Thoracic aorta (tissue), 2 donors: ENCODE data around the gene DEPDC5. TPM values are rescaled to one million over a fixed set of nuclear protein-coding genes. Genes with fewer than 3 reads are reported as not detected.

Source experiments
- ATAC-seq: fragments of 150-250 bp; one replicate; pipeline ENCODE4 v1.8.0; 2017; ENCODE audit warnings: low read depth; ENCODE audit not compliant: insufficient number of reproducible peaks, low FRiP score
- DNase-seq: peaks from one replicate; pipeline ENCODE4 v3.0.0-alpha.2; 2020; ENCODE audit warnings: low spot score
- H3K27ac ChIP-seq, 2 donors: fragments of 200-600 bp; sonication (generic); 1 replicate in 1 of 2; 2 replicates in 1 of 2; pipeline ENCODE4 v1.5.1; 2016; ENCODE audit warnings: mild to moderate bottlenecking in 2 of 2, moderate library complexity in 2 of 2
- H3K27me3 ChIP-seq: fragments of 200-600 bp; sonication (generic); replicated peaks from 2 replicates; pipeline ENCODE4 v1.6.0; 2016; ENCODE audit warnings: mild to moderate bottlenecking; ENCODE audit not compliant: insufficient read depth
- H3K36me3 ChIP-seq: fragments of 200-600 bp; sonication (generic); one replicate; pipeline ENCODE4 v1.5.1; 2016
- H3K4me1 ChIP-seq, 2 donors: fragments of 200-600 bp; sonication (generic); 1 replicate in 1 of 2; 2 replicates in 1 of 2; pipeline versions ENCODE4 v1.5.1 to v1.6.0; 2016; ENCODE audit warnings: low read depth in 2 of 2, mild to moderate bottlenecking in 1 of 2; ENCODE audit not compliant: control insufficient read depth in 1 of 2
- H3K4me3 ChIP-seq: fragments of 200-600 bp; sonication (generic); 2 replicates; pipeline ENCODE4 v1.5.1; 2016; ENCODE audit warnings: mild to moderate bottlenecking
- H3K9me3 ChIP-seq: fragments of 200-600 bp; sonication (generic); 2 replicates; pipeline ENCODE4 v1.5.1; 2016
- total RNA-seq, 2 donors: library from RNA; depleted of rRNA; stranded (reverse); fragments of >200 nt; gene quantifications; one replicate each; pipeline versions ENCODE4 v1.1.0 to v1.2.3, GENCODE V29; 2016
- TF ChIP-seq, protein P1 (sequence below): fragments of 200-600 bp; sonication (generic); IDR thresholded peaks from one replicate; pipeline ENCODE4 v1.5.1; 2019; ENCODE audit warnings: antibody characterized with exemption

Gene DEPDC5
- total RNA-seq, 2 donors from 2014 or later = 31.3 to 52.7 TPM

DNA sequence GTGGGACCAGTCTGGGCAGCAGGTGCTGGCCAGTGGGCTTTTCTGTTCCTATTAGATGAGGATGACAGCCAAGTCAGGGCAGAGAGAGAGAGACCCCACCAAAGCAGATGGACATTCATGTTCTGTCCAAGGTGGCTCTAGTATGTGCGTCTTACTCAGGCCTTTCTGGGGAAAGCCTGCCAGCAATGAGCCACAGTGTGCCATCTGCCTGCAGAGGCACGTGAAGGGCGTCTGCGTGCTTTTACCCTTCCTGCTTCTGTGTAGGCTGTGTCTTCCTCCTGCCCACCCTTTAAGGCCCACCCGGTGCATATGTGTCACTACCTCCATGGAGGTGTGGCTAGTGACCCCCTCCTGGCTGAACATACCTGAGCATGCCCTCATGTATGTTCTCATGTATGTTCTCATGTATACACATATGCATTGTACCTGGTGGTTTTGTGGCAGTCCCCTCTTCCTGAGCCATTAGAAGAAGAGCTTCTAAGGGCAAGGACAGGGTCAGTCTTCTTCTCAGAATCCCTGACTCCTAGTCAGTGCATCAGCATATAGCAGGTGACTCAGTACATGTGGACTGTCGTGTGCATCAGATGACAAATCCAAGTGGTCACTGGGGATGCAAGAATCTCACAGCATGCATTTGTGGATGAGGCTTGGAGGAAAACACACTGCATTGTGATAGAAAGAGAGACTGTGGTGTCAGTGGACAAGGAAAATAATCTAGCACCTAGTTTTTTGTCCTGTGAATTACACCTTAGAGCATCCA, 100.1 kb downstream of the DEPDC5 start:
- DNase-seq = no peak
- no peaks in the 10 kb centered on the region for H3K9me3 ChIP-seq
- TF ChIP-seq, protein P1, sequence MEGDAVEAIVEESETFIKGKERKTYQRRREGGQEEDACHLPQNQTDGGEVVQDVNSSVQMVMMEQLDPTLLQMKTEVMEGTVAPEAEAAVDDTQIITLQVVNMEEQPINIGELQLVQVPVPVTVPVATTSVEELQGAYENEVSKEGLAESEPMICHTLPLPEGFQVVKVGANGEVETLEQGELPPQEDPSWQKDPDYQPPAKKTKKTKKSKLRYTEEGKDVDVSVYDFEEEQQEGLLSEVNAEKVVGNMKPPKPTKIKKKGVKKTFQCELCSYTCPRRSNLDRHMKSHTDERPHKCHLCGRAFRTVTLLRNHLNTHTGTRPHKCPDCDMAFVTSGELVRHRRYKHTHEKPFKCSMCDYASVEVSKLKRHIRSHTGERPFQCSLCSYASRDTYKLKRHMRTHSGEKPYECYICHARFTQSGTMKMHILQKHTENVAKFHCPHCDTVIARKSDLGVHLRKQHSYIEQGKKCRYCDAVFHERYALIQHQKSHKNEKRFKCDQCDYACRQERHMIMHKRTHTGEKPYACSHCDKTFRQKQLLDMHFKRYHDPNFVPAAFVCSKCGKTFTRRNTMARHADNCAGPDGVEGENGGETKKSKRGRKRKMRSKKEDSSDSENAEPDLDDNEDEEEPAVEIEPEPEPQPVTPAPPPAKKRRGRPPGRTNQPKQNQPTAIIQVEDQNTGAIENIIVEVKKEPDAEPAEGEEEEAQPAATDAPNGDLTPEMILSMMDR = no peak
- H3K4me3 ChIP-seq = no peak overlapping the region
- H3K27me3 ChIP-seq = no peaks in the 10 kb centered on the region
- H3K4me1 ChIP-seq = no peaks in the 10 kb centered on the region
- H3K27ac ChIP-seq = no peak overlapping the region
- no peak for ATAC-seq
- H3K36me3 ChIP-seq = peaks cover 15% of the 10 kb centered on the region

DNA sequence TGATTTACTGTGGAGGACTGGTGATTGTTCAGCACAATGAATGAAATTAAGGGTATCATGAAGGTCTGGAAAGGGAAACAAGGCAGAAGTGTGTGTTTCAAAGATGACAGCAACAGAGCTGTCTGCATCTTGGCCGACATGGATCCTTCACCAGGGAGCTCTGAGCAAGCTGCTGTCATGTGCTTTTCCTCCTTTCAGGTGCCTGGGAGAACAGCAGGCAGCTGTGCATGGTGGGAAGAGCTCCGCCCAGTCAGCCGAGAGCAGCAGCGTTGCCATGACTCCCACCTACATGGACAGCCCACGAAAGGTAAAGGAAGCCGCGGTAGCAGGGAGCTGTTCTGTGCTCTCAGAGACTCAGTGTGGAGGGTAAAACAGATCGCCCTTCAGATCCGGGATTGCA, 103.4 kb downstream of the DEPDC5 start:
- H3K4me1 ChIP-seq = no peaks in the 10 kb centered on the region
- no peaks in the 10 kb centered on the region for H3K9me3 ChIP-seq
- H3K27ac ChIP-seq = no peak overlapping the region
- DNase-seq (no peak), ATAC-seq (no peak)
- no peaks in the 10 kb centered on the region for H3K27me3 ChIP-seq
- TF ChIP-seq, protein P1 = no peak
- no peak overlapping the region for H3K4me3 ChIP-seq
- peaks cover 16% of the 10 kb centered on the region for H3K36me3 ChIP-seq

DNA sequence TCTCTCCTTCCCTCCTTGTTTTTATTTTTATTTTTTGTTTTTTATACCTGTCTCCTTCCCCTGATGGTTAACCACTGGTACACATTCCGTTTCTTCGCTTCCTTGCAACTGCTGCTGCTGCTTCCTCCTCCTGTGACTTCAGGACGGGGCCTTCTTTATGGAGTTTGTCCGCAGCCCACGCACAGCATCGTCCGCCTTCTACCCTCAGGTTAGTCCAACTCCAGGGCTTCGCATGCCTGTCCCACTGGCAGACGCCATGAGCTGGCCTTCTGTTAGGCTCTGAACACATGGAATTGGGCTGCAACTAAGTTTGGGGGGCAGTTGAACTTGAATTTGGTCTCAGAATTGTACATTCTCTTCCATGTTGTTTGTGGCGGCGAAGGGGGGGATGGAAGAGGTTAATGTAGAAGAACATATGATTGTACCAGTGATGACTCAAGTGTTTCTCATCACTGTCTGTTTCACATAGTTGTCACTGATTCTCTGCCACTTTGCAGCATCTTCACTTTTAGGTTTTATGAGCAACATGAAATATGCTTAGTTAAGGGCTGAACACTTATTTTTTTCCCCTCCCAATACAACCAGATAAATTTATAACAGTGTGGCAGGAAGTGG, 107.5 kb downstream of the DEPDC5 start:
- Histone ChIP-seq H3K4me3 (no peak overlapping the region), H3K36me3 (peaks cover 8% of the 10 kb centered on the region), H3K9me3 (no peaks in the 10 kb centered on the region), H3K27me3 (no peaks in the 10 kb centered on the region), H3K27ac (no peak overlapping the region), H3K4me1 (no peaks in the 10 kb centered on the region)
- TF ChIP-seq, protein P1 = no peak
- DNase-seq (no peak), ATAC-seq (no peak)

DNA sequence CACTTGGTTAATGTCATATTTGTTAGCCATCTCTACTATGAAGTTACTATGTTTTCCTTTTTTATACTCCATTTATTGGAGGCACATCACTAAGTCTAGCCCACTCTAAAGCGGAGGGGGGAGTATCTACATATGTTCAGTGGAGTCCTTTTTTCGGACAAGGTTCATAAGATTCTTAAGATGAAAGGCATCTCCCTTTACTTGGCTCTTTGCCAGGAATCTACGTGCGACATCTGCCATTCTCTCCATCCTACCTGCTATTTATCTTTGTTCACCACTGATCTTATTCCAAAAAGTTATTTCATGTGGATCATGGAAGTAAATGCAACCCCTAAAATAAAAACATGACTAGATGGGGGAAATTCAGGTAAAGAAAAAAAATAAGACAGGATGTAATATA, 113.1 kb downstream of the DEPDC5 start:
- ATAC-seq (no peak), DNase-seq (no peak)
- Histone ChIP-seq H3K27me3 (no peaks in the 10 kb centered on the region), H3K4me1 (no peaks in the 10 kb centered on the region), H3K27ac (no peak overlapping the region), H3K36me3 (peaks cover 8% of the 10 kb centered on the region), H3K9me3 (no peaks in the 10 kb centered on the region), H3K4me3 (no peak overlapping the region)
- TF ChIP-seq, protein P1 = no peak

DNA sequence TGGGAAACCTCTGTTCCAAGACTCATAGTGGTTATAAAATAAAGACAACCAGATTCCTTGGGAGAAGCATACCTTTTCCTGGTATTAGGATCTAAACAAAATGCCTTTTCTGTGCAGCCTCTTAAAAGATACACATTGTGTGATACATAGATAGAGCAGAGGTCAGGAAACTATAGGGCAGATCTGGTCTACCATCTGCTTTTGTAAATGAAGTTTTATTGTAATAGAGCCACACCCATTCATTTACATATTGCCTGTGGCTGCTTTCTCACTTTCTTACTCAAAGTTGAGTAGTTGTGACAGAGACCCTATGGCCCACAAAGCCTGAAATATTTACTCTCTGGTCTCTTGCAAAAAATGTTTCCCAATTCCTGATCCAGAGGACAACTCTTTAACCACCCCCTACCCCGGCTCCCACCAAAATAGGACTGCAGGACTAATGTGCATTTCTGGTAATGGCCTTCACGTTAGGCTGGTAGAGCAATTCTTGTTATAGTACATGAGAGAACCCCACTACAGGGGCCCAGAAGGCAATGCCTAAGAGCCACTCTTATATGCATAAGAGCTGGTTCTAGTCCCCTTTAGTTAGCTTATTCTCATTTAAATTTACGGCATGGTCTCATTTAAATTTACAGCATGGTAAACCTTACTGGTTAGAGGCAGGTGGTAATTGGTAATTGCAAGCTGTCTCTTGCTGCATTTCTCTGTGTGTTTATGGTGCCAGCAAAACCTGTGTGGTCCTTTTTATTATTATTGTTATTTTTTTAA, 113.8 kb downstream of the DEPDC5 start:
- Histone ChIP-seq H3K27ac (no peak overlapping the region), H3K9me3 (no peaks in the 10 kb centered on the region), H3K4me3 (no peak overlapping the region), H3K27me3 (no peaks in the 10 kb centered on the region), H3K36me3 (peaks cover 13% of the 10 kb centered on the region), H3K4me1 (no peaks in the 10 kb centered on the region)
- no peak for DNase-seq
- no peak for ATAC-seq
- TF ChIP-seq, protein P1 = no peak
